SK-N-SH treated with all-trans-retinoic acid at 6 μM for 48 hours (cell line): ENCODE results near the gene P2RX5.
A peak's percentile ranks its signal among the peaks of the same experiment; 100 is the strongest.

Source experiments
- ATAC-seq: fragments of 200-7000 bp; cut with Tn5 transposase; 3 replicates; pipeline ENCODE4 v1.9.1; 2020; ENCODE audit warnings: mild to moderate bottlenecking, moderate library complexity
- ARNTL ChIP-seq: fragments of 450-650 bp; formaldehyde crosslinking; IDR thresholded peaks from 2 replicates; pipeline ENCODE4 v1.5.0; 2020; ENCODE audit warnings: low read depth, mild to moderate bottlenecking, moderate library complexity, borderline replicate concordance
- BACH2 ChIP-seq: fragments of 250-450 bp; sonication (Bioruptor Pico); IDR thresholded peaks from 2 replicates; pipeline ENCODE4 v1.9.0; 2021; ENCODE audit warnings: mild to moderate bottlenecking, borderline replicate concordance
- CREB5 ChIP-seq: fragments of 250-450 bp; sonication (Bioruptor Pico); IDR thresholded peaks from 2 replicates; pipeline ENCODE4 v1.5.1; 2020; ENCODE audit warnings: low read depth, mild to moderate bottlenecking, moderate library complexity
- CSDC2 ChIP-seq: fragments of 250-450 bp; sonication (Bioruptor Pico); IDR thresholded peaks from 2 replicates; pipeline ENCODE4 v1.5.0; 2020; ENCODE audit warnings: mild to moderate bottlenecking, moderate library complexity
- CSRNP3 ChIP-seq: fragments of 250-450 bp; sonication (Bioruptor Pico); IDR thresholded peaks from 2 replicates; pipeline ENCODE4 v1.5.1; 2021; ENCODE audit warnings: mild to moderate bottlenecking, moderate library complexity
- ESRRG ChIP-seq: fragments of 250-450 bp; sonication (Bioruptor Pico); IDR thresholded peaks from 2 replicates; pipeline ENCODE4 v1.6.1; 2021; ENCODE audit warnings: mild to moderate bottlenecking
- GLIS3 ChIP-seq: fragments of 250-450 bp; sonication (Bioruptor Pico); IDR thresholded peaks from 2 replicates; pipeline ENCODE4 v1.5.0; 2020; ENCODE audit warnings: mild to moderate bottlenecking, moderate library complexity
- ISL1 ChIP-seq: fragments of 250-450 bp; sonication (Bioruptor Pico); IDR thresholded peaks from 2 replicates; pipeline ENCODE4 v2.1.2; 2022; ENCODE audit warnings: mild to moderate bottlenecking, moderate library complexity
- OSR1 ChIP-seq: fragments of 250-450 bp; sonication (Bioruptor Pico); IDR thresholded peaks from 2 replicates; pipeline ENCODE4 v1.8.0; 2022; ENCODE audit warnings: moderate library complexity, mild to moderate bottlenecking, inconsistent platforms
- PATZ1 ChIP-seq: fragments of 250-450 bp; sonication (Bioruptor Pico); IDR thresholded peaks from 2 replicates; pipeline ENCODE4 v1.8.0; 2020; ENCODE audit warnings: mild to moderate bottlenecking, moderate library complexity, borderline replicate concordance
- PPARA ChIP-seq: fragments of 250-450 bp; sonication (Bioruptor Pico); IDR thresholded peaks from 2 replicates; pipeline ENCODE4 v1.5.0; 2020; ENCODE audit warnings: mild to moderate bottlenecking, borderline replicate concordance
- RARB ChIP-seq: fragments of 250-450 bp; sonication (Bioruptor Pico); IDR thresholded peaks from 2 replicates; pipeline ENCODE4 v1.8.0; 2021; ENCODE audit warnings: mild to moderate bottlenecking, moderate library complexity
- SNAI2 ChIP-seq: fragments of 250-450 bp; sonication (Bioruptor Pico); IDR thresholded peaks from 2 replicates; pipeline ENCODE4 v1.5.0; 2020; ENCODE audit warnings: mild to moderate bottlenecking, moderate library complexity
- TCF4 ChIP-seq: fragments of 250-450 bp; sonication (Bioruptor Pico); IDR thresholded peaks from 2 replicates; pipeline ENCODE4 v1.8.0; 2021; ENCODE audit warnings: mild to moderate bottlenecking, moderate library complexity, borderline replicate concordance
- TOX ChIP-seq: fragments of 250-450 bp; sonication (Bioruptor Pico); IDR thresholded peaks from 2 replicates; pipeline ENCODE4 v1.8.0; 2021; ENCODE audit warnings: mild to moderate bottlenecking, moderate library complexity, borderline replicate concordance
- TSHZ2 ChIP-seq: fragments of 250-450 bp; sonication (Bioruptor Pico); IDR thresholded peaks from 2 replicates; pipeline ENCODE4 v1.5.0; 2020; ENCODE audit warnings: mild to moderate bottlenecking, moderate library complexity
- ZC3H10 ChIP-seq: fragments of 250-450 bp; sonication (Bioruptor Pico); IDR thresholded peaks from 2 replicates; pipeline ENCODE4 v1.5.1; 2021; ENCODE audit warnings: mild to moderate bottlenecking, moderate library complexity
- ZFP3 ChIP-seq: fragments of 250-450 bp; sonication (Bioruptor Pico); IDR thresholded peaks from 2 replicates; pipeline ENCODE4 v1.5.0; 2020; ENCODE audit warnings: mild to moderate bottlenecking, moderate library complexity
- ZFP30 ChIP-seq: fragments of 450-650 bp; formaldehyde crosslinking; IDR thresholded peaks from 2 replicates; pipeline ENCODE4 v1.5.0; 2022; ENCODE audit warnings: mild to moderate bottlenecking, moderate library complexity
- ZNF565 ChIP-seq: fragments of 450-650 bp; formaldehyde crosslinking; conservative IDR thresholded peaks from 2 replicates; pipeline ENCODE4 v1.5.0; 2020; ENCODE audit warnings: low read depth, mild to moderate bottlenecking, moderate library complexity
- ZNF70 ChIP-seq: fragments of 450-650 bp; formaldehyde crosslinking; IDR thresholded peaks from 2 replicates; pipeline ENCODE4 v1.5.0; 2020; ENCODE audit warnings: mild to moderate bottlenecking, moderate library complexity

P2RX5 gene

GRCh38 chr17:3641014-3641413 is 54.9 kb downstream of the P2RX5 start:
- ATAC-seq = no peak
- TF ChIP-seq ZFP30 (CRISPR knock-in tag) (no peak), PATZ1 (CRISPR knock-in tag) (no peak), ZNF70 (CRISPR knock-in tag) (no peak), BACH2 (no peak), CREB5 (CRISPR knock-in tag) (no peak), CSDC2 (CRISPR knock-in tag) (no peak), ISL1 (CRISPR knock-in tag) (no peak), CSRNP3 (no peak), ZNF565 (CRISPR knock-in tag) (no peak), GLIS3 (CRISPR knock-in tag) (no peak), ZC3H10 (no peak), TOX (no peak), TCF4 (no peak), OSR1 (no peak), ARNTL (CRISPR knock-in tag) (no peak)

GRCh38 chr17:3639981-3640596 is 55.9 kb downstream of the P2RX5 start:
- TF ChIP-seq SNAI2 (CRISPR knock-in tag) (no peak), RARB (CRISPR knock-in tag) (no peak), BACH2 (no peak), ESRRG (CRISPR knock-in tag) (no peak), TOX (no peak), PPARA (CRISPR knock-in tag) (no peak), OSR1 (no peak), ARNTL (CRISPR knock-in tag) (no peak), GLIS3 (CRISPR knock-in tag) (no peak), ZNF70 (CRISPR knock-in tag) (no peak)
- ATAC-seq = no peak

- no peak for TF ChIP-seq ZFP3 (CRISPR knock-in tag)
- TF ChIP-seq TSHZ2 = no peak
- TF ChIP-seq TCF4 = no peak
- TF ChIP-seq TOX = no peak
- no peak for TF ChIP-seq SNAI2 (CRISPR knock-in tag)
- no peak for TF ChIP-seq BACH2
- no peak for TF ChIP-seq ZC3H10
- no peak for TF ChIP-seq ESRRG (CRISPR knock-in tag)
- no peak for TF ChIP-seq PATZ1 (CRISPR knock-in tag)
- TF ChIP-seq CSDC2 (CRISPR knock-in tag) = no peak
- TF ChIP-seq ZNF565 (CRISPR knock-in tag) = no peak
- no peak for TF ChIP-seq CSRNP3
- no peak for TF ChIP-seq ISL1 (CRISPR knock-in tag)
- TF ChIP-seq ZNF70 (CRISPR knock-in tag) = no peak
- peak; percentile 16 for ATAC-seq
Observed at GRCh38 chr17:3636908-3637373, 59.0 kb downstream of the P2RX5 start.
